Stimulated activated CD4-positive, alpha-beta T cell treated with anti-CD3 and anti-CD28 coated beads, TNF-alpha, amount 100 ng/mL, for 1 hour (primary cell): ENCODE data around the gene ABCD4.
A peak's percentile ranks its signal among the peaks of the same experiment; 100 is the strongest.

Experiments
- DNase-seq, 3 donors: peaks; one replicate each; pipeline ENCODE4 v3.0.0-alpha.2; 2020; ENCODE audit warnings: low read depth in 3 of 3, low spot score in 1 of 3

The ABCD4 gene

GRCh38 chr14:74260525-74261233, 42.1 kb downstream of the ABCD4 start:
- no peak for DNase-seq

GRCh38 chr14:74259513-74259912, 43.2 kb downstream of the ABCD4 start:
- no peak for DNase-seq

DNA sequence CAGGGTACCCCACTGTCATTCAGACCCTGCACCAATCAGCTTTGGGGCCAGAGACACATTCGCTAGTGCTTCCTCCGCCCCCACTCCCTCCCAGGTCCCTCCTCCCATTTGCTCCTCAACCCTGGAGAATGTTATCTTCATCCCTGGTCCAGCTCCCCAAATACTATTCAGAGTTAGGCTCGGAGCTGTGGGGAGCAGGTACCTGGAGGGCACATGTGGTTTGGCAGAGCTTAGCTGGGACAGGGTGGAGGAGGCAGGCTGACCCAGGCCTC, 44.0 kb downstream of the ABCD4 start:
- DNase-seq = no peak

- DNase-seq = no peak
These were observed 44.6 kb downstream of the ABCD4 start for GRCh38 chr14:74257941-74258763.

DNA sequence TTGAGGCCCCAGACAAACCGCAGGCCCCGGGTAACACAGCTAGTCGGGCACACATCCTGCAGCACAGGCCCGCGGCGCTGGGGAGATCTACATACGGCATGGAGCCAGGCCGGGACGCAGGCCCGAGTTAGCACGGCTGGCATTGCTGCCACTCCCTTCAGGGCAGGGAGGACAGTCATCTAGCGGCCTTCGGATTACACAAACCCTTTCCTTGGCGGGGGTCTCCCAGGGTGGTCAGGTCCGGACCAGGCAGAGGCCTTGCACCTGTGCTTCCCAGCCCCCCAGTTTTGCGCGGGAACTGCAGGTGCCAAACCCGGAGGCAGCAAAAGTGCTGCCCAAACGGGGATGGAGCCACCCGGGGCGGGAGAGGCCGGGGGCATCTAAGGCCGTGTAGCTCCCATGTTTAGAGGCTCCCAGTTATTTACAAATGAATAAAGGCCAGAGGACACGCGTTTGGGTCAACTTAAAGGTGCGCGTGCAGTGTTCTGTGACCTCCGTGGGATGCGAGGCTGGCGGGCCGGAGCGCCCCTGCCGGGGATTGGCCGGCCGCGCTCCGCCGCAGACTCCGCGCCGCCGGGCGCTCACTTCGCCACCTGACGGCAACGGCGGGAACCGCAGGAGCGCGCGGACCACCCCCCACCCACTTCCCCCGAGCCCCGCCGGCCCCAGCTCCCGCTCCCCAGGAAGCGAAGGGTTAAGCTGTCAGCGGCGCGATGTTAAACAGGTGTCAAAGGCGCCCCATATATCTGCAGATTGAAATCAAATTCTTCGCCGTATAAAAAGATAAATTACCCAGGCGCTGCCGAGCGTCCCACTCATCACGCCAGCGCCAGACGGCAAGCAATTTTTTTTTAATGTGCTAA, 45.4 kb downstream of the ABCD4 start:
- DNase-seq = peak; percentile 7 to 62 (median 45)

DNA sequence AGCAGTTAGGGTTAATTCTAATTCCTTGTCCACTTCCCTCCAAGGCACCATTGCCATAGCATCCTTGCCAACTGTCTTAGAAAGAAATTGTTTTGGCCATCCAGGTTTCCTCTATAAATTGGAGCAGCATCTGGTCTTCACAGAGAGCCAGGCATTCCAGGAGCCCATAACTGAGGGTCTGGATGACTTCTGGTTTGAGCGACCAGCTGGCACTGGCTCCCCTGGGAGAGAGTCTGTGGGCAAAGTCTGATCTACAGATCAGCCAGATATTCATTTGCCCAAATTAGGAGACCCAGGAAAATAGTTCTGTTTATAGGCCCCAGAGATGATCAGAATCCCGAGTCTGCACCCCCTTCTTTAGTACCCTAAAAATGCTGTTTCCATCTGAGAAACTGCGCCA, 47.5 kb downstream of the ABCD4 start:
- no peak for DNase-seq

GRCh38 chr14:74249433-74250375, 53.0 kb downstream of the ABCD4 start:
- DNase-seq = no peak

DNA sequence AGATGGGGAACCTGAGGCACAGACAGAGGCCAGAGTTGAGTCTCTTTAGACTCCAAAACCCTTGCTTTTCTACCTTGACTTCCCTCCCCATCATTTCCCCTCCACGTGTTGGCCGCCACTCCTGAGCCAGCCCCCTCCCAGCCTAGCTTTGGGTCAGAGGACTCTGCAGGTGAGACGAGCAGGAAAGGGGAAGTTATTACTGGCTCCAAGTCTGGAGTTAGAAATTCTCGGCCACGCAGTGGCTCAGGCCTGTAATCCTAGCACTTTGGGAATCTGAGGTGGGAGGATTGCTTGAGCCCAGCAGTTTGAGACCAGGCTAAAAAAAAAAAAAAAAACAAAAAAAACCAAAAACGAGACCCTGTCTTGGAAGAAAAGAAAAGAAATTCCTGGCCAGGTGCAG, 54.7 kb downstream of the ABCD4 start:
- no peak for DNase-seq

DNA sequence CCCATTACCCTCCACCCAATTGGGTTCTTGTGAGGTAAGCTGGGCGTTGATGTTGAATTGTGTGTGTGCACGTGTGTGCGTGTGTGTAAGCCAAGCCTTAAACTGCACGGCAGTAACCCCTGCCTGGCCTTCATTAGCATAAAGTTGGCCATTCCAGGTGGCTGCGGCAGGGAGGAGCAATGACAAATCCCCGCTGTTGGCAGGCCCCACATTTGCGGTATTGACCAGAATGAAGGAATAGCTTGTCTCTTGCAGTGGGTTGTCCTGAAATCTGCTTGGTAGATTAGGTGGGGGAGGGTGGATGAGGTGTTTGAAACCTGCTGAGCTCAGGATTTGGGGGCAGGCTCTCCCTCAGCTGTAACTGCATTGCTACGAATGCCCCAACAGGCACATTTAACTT, 56.2 kb downstream of the ABCD4 start:
- DNase-seq = no peak

- DNase-seq = no peak
These were observed 57.4 kb downstream of the ABCD4 start for GRCh38 chr14:74245292-74245691.

DNA sequence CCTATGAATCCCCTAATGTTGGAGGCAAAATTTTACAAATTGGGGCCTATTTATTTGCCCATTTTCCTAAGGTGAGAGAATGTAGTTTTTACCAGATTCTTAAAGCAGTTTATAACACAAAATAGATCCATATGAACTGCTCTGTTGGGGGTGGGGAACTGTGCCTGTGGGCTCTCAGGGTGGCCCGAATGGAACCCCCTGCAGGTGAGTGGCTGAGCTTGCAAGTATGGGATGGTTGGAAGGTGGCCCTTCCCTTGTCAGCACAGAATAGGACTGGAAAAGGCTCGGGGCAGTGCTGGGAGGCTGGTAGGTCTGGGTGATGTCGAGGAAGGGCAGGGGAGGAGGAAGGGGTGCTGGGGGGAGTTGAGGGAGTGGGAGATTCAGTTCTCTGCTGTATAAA, 58.6 kb downstream of the ABCD4 start:
- no peak for DNase-seq

GRCh38 chr14:74243051-74243450, 59.7 kb downstream of the ABCD4 start:
- DNase-seq = no peak

- no peak for DNase-seq
These were observed 60.0 kb downstream of the ABCD4 start for GRCh38 chr14:74242780-74243042.

DNA sequence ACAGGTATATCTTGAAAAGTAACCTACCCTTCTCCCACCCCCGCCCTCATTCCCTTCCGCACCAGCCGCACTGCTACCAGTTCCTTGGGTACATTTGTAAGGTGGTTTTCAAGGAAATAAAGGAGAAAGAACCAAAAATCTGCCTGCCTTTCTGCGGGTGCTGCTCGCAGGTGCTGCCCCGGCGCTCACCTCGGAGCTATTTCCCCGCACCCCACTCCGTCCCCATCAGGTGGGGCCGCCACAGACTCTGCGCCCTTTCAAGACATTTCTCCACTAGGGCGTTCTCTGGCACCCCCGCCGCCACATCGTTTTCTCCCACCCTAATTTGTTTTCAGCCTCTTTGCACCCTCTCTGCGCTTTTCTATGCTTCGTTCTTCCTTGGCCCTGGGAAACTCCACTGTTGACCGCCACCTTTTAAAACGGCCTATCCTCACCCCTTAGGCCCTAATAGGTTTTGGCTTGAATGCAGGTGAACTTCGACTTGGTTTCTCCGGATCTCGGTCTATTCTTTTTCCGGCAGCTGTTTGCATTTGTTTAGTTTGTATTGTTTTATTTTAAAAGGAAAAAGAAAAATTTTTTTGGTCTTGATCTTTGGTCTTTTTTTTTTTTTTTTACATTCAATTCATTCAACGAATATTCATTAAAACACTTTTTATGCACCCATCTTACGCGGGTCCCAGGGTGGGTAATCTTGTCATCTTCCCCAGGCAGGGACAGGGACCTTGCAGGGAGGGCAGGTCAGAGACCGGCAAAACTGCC, 60.5 kb downstream of the ABCD4 start:
- DNase-seq = no peak

- DNase-seq = no peak
These were observed 61.1 kb downstream of the ABCD4 start for GRCh38 chr14:74241652-74242017.

GRCh38 chr14:74240794-74241651, 61.7 kb downstream of the ABCD4 start:
- DNase-seq = no peak

DNA sequence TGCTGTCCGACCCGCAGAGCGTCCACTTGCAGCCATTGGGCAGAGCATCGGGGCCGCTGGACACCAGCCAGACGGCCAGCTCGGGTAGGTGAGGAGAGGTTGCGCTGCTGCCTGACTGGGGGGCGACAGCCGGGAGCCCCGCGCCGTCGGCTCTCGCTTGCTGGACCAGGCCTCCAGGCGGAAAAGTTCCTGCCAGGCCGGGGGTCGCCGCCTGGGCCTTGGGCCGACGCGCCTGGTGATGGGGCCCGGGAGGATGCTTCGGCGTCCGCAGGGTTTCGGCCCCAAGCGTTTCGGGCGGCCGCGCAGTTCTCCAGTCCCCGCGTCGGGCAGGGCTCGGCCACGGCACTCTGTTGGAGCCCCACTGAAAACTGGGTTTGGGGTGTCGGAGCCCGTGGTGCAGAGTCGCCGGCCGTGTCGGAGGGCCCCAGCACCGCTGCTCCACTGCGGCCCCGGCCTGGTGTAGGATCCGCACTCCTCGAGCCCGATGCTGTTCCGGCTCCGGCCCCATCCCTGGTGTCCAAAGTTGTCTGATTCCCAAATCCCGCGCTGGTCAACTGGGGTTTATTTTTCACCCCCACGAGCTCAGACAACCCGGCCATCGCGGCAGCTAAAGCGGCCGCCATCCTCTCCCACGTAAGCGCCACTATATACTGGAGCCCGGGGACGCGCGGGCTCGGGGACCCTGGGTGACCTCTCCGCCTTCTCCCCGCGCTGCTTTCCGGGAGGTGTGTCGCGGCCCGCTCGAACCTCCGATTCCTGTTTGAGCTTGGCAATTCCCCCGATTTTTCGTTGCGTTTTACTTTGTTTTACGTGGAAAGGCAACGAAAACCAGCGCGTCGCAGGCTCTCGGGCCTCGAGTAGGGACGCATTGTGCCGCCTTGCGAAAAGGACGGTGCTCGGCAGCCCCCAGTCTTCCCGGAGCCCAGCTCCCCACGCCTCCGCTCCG, 62.6 kb downstream of the ABCD4 start:
- DNase-seq = no peak
